Measurements from ENCODE around the gene EML6.
A peak's percentile ranks its signal among the peaks of the same experiment; 100 is the strongest.

Gene EML6

GRCh38 chr2:54952425-54952824, 229.0 kb downstream of the EML6 start:
- TF ChIP-seq CTCF (conservative IDR thresholded peaks at IDR 0.05) = no peak
- H3K27ac ChIP-seq = peak overlapping the region; percentile 88

- peak overlapping the region; percentile 88 for H3K27ac ChIP-seq
- TF ChIP-seq CTCF (conservative IDR thresholded peaks at IDR 0.05) = no peak
Observed at GRCh38 chr2:54952978-54953456, 229.6 kb downstream of the EML6 start.

DNA sequence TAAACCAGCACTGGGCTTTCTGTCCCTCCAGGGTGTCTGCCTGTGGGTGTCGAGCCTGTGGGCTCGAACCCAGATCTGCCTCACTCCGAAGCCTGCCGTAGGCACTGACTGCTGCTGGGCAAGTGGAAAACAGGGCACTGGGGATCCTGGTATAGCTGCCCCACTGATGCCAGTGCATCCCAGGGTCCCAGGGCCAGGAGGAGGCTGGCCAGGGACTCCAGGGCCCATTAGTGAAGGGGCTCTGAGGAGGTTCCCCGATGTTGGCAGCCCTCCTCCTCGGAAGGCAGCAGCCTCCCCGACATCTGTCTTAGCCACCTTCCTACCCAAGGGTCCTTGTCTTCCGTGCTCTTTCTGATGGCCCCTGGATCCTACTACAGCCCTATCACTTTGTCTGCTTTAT, 230.7 kb downstream of the EML6 start:
- H3K27ac ChIP-seq = peak overlapping the region; percentile 88

DNA sequence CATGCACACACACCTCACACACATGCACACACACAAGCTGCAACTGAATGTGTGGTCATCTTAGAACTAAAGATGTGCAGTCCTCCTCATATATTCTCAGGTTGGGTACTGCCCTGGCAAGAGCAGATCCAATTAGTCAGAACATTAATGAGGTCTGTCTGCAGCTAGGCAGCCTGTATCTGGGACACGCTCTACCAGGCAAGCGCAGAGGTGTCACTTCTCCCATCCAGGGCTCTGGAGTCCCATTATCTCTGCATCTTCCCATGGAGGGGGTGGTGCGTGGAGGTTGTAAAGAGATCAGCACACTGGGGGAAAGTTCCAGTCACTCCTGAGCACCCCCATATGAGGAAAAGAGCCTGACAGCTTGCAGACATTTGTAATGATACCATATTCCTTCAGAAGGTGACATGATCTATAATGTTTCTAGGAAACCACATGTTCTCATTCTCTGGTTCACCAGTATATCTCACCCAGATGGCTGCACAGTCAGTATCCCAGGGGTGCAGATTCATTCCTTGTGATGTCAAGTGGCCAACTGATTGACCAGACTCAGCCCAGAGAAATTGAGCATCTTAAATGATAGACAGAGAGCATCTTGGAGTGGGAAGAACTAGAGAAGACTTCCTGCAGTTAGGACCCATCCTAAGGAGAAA, 231.4 kb downstream of the EML6 start:
- no peak for TF ChIP-seq CTCF (conservative IDR thresholded peaks at IDR 0.05)
- peak overlapping the region; percentile 88 for H3K27ac ChIP-seq

More for the DNA sequence above, 230.7 kb downstream of the EML6 start:
- TF ChIP-seq CTCF (conservative IDR thresholded peaks at IDR 0.05) = no peak

DNA sequence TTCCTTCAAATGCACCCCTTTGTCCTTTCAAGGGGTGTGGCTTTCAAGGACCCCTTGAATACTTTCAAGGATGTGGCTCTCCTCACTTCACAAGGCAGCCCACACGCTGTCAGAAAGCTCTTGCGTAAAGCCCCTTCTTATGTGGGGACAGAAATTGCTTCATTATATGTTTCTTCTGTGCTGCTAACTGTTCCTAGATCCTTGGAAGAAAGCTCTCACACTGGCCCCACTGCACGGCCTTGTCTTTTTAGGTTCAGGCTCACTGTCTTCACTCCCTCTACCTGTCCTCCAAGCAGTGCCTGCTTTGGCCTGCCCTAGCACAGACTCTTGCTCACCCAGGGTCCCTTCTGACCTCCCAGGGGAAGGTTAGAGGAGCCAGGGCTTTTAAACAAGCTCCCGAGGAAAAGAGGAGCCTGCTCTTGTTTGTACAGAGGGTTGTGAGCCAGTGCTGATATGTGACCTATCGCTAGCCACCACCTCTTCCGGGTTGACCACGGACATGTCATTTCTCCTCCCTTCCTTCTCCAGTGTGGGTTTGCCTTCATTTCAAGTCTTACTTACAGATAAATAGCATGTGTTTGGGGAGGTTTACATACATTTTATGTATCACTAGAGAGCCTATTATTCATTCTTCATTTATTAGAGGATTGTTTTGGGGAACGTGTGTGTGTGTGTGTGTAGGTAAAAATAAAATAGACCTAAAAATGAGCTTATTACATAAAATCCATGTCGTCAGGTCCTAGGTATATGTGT, 232.1 kb downstream of the EML6 start:
- H3K27ac ChIP-seq = peak overlapping the region; percentile 88; the same call in 1 of the 2 replicates
- TF ChIP-seq CTCF (conservative IDR thresholded peaks at IDR 0.05) = no peak

GRCh38 chr2:54956111-54956627, 232.7 kb downstream of the EML6 start:
- no peak for TF ChIP-seq CTCF (conservative IDR thresholded peaks at IDR 0.05)
- H3K27ac ChIP-seq = 0 out of 2 replicates have a peak overlapping the region, but pooled peaks have one; percentile 88

DNA sequence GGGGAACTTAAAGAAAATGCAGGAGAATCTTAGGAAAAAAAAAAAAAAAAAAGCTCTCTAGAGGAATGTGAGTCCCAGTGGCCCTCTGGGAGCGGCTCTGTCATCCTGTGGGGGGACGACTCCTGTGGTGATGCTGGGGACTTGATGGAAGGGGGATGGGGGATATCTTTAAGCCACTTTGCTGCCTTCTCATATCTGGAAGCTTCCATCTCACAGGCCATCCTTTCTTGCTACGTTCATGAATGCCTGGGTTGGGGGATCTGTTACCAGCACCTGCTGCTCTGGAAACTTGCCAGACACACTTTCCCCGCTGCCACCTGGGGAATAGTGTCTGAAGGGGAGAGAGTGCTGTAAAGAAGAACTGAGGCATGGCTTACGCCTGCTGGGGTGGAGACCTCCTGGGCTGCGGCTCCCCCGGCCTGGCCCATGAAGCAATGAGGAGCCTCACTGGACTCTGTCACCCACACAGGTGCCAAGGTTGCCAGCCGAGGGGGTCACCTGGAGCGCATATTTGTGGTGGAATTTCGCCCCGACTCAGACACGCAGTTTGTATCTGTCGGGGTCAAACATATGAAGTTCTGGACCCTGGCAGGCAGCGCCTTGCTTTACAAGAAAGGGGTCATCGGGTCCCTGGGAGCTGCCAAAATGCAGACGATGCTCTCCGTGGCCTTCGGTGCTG, 234.0 kb downstream of the EML6 start:
- no peak for TF ChIP-seq CTCF (conservative IDR thresholded peaks at IDR 0.05)
- no peak overlapping the region for H3K27ac ChIP-seq
